HG02938 (cell line): ENCODE data around the gene OR2A5.
"Not testable (repeated sequence)": the region's sequence is repeated elsewhere in the genome, so short reads cannot be mapped to it uniquely, and the experiment has no call there.

Experiments
- ATAC-seq: cut with Tn5 transposase; IDR thresholded peaks from one replicate; pipeline ENCODE4 v1.9.1; 2021; ENCODE audit warnings: mild to moderate bottlenecking, moderate library complexity; ENCODE audit not compliant: unreplicated experiment

OR2A5 gene, protein sequence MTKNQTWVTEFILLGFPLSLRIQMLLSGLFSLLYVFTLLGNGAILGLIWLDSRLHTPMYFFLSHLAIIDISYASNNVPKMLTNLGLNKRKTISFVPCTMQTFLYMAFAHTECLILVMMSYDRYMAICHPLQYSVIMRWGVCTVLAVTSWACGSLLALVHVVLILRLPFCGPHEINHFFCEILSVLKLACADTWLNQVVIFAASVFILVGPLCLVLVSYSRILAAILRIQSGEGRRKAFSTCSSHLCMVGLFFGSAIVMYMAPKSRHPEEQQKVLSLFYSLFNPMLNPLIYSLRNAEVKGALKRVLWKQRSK

DNA sequence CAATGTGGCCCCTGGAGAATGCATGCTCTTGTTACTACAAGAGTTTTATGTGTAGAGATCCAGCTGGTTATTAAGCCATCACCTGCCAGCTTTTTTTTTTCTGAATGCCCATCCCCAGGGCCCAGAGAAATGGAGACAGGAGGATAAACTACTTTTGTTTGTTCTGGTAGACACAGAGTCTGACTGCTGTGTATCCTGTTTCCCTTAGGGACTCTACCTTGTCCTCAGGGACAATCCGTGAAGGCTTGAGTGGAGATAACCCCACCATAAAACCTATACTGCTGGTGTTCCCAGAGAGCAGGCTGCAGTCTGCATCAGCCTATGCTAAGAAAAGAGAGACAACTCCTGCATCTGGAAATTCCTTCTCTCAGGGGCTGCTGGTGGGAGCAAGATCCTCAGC is at the start of gene OR2A5:
OR2A5 (plus strand) TSS at position 301 of the 400 bp plus-strand sequence. CDS start 1,454 bp downstream, outside the sequence.
- ATAC-seq: no peak

DNA sequence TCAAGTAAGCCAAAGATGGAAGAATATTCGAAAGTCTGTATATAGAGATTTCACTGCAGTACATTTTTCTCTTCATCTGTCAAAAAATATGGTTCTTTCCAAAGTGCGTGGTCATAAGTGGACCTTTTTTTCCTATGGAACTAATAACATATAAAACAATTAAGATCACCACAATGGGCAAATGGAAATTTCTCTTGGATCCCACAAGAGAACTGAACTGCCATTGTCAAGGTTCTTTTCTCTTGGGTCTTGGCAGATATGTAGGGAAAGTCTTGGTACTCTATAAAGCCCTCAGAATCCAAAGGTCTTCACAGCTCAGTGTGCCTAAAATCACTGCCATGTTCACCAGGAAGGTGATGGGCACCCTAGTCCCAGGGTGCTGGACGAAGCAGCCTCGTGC is 48.7 kb upstream of the OR2A5 start, which contains the start of gene OR6B1:
OR6B1 (plus strand) TSS at position 301 of the 400 bp plus-strand sequence. CDS start 3,677 bp downstream, outside the sequence.
- no peak for ATAC-seq

DNA sequence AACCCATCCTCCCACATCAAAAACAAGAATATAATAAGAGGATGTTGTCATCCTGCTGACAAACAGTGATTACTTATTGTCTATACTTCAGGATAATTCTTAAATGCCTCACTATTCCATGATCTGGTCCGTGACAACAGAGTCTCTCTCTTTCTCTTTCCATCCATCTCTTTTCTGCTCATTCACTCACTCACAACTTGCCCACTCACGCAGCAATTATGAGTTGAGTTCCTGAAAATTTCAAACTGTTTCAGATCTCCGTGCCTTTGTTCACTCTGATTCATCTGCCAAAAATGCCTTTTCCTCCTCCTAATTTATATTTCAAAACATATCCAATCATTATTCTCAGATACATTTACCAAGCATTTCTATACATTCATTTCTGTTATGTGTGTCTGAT is 47.2 kb upstream of the OR2A5 start:
- ATAC-seq: no peak

DNA sequence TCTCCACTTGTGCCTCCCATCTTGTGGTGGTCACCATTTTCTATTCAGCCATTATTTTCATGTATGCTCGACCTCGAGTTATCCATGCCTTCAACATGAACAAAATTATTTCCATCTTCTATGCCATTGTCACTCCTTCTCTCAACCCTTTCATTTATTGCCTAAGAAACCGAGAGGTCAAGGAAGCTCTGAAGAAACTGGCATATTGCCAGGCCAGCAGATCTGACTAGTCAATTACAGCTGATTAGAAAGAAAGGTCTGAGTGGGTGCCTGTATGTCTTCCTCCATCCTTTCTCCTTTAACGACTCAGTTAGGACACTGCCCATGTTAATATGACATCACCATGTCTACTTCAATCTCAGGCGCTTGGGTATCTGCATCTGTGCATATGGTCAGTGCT is 44.0 kb upstream of the OR2A5 start:
- no peak for ATAC-seq

DNA sequence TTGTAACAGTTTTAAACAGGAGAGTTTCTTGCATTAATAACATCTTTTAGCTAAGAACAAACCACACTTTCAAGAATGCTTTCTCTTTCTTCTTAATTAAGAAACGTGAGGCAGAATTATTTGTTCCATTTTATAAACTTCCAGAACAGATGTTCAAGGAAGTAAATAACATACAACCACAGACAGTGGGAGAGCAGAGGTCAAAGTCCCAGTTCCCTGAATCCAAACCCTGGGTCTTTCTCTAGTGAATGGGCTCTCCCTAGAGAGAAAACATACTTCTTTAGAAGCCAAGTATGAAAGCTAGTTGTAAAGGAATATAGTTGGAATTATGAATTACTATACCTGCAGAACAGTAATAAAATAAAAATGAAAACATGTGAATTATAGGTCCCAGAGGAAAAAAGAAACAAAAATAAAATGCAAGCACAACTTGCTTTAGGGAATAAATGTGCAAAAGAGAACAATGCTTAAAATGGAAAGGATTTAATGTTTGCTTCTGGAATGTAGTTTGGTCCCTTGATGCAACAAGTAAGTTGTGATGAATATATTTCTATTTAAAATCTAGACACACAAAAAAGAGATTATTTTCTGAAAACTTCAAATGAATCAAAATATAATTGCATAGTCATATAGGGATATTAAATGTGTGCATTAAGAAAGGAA is 42.6 kb upstream of the OR2A5 start:
- no peak for ATAC-seq

DNA sequence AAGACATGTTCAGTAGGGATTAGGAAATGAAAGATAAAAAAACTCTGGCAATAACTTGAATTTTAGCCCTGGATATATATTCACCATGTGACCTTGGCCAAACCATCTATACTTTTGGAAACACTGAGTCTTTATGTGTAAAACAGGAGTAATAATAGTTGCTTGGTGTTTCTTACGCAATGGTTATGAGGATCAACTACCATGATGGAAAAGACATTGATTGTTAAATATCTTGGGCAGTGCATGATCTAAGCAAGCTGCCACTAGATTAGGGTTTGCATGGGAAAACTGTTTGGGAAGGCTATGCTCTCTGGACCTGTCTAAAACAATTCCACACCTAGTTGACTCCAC is 42.1 kb upstream of the OR2A5 start:
- no peak for ATAC-seq

DNA sequence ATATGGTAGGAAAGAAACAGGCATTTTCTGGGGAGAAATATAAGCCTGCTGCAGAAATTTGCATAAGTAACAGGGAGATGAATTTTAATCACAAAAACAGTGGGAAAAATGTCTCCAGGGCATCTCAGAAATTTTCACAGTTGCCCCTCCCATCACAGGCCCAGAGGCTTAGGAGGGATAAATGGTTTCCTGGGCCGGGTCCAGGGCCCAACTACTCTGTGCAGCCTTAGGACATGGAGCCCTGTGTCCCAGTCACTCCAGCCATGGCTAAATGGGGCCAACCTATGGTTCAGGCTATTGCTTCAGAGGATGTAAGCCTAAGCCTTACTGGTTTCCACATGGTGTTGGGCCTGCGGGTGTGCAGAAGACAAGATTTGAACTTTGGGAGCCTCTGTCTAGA is 39.4 kb upstream of the OR2A5 start:
- no peak for ATAC-seq

DNA sequence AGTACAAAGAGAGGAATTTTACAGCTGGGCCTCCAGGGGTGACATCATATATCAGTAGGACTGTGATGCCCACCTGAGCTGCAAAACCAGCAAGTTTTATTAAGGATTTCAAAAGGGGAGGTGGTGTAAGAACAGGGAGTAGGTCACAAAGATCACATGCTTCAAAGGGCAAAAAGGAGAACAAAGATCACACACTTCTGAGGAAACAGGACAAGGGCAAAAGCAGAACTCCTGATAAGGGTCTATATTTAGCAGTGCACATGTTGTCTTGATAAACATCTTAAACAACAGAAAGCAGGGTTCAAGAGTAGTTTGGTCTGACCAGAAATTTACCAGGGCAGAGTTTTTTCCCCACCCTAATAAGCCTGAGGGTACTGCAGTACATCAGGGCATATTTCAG is 38.7 kb upstream of the OR2A5 start:
- ATAC-seq: not testable (repeated sequence)

DNA sequence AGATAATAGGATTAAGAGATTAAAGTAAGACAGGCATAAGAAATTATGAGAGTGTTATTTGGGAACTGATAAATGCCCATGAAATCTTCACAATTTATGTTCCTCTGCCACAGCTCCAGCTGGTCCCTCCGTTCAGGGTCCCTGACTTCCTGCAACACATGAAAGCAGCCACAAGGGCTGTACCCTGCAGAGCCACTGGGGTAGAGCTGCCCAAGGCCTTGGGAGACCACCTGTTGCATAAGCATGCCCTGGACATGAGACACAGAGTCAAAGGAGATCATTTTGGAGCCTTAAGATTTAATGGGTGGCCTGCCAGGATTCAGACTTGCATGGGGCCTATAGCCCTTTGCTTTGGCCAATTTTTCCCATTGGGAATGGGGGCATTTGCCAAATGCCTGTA is 37.9 kb upstream of the OR2A5 start:
- ATAC-seq: not testable (repeated sequence)

DNA sequence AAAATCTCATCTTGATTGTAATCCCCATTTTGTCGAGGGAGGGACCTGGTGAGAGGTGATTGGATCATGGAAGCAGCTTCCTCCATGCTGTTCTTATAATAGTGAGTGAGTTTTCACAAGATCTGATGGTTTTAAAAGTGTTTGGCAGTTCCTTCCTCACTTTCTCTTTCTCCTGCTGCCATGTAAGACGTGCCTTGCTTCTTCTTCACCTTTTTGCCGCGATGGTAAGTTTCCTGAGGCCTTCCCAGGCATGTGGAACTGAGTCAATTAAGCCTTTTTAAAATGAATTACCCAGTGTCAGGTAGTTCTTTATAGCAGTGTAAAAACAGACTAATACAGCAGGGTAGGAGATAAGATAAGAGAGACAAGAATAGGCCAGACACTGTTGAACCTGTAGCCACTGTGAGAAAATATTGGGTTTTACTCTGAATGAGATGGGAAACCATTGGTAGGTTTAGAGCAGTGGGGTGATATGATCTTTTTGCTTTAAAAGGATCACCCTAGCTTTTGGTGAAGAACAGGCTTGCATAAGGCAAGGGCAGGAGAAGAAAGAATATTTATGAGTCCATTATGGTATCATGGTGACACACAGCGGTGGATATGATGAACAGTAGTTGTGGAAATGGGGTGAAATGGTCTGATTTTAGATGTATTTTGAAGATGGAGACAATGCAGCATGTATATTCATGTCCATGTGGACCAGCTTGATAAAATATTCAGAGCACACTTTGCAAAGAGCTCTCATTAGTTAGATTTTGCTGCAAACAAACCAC is 37.1 kb upstream of the OR2A5 start:
- no peak for ATAC-seq

DNA sequence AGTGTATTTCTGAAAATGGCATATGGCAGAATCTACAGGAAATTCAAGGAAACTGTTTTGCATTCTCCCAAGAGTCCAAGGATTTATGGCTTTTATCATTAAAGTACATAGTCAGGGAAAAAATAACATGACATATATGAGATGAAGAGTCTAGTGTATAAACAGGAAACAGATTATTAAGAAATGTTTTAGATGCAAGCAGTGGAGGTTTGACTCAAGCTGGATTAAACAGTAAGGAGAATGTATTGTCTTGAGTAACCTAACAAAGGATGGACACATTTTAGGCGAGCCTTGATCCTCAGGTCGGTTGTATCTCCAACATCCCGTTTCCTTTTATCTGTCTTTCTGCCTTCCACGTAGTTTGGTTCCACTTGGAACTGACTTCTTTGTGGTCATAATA is 30.7 kb upstream of the OR2A5 start:
- ATAC-seq: no peak

DNA sequence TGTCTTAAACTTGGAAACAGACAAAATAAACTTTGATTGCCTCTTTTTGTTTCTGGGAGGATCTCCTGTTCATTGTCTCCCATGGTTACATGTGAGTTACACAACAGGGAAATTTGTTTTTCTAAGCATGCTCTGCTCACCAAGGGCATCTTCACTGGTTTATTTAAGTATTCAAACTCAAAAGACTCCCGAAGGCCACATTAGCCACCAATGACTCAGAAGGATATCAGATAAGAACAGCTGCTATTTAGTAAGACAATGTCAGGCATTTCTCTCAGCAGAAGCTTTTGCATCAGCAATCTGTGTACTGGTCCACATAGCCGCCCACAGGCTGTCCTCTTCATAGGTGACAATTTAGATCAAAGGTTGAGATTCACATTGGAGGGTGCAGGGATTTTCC is 29.3 kb upstream of the OR2A5 start:
- ATAC-seq: no peak

DNA sequence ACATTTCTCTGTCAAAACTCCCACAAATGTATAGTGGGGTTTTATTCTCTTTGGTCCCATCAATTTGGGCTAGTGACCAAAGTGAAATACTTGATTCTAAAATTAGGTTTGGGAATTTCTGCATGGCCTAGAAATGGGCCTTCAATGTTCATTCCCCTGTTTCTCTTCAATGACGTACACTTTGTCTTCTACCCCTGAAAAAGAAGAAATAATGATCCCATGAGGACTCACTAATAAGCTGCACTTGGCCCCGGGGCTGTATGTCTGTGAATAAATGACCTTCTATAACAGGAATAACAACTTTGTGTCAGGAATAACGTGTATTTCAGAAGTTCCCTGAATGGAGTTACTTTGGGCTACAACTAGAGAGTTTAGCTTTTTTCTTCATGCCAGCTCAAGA is 28.4 kb upstream of the OR2A5 start:
- no peak for ATAC-seq

DNA sequence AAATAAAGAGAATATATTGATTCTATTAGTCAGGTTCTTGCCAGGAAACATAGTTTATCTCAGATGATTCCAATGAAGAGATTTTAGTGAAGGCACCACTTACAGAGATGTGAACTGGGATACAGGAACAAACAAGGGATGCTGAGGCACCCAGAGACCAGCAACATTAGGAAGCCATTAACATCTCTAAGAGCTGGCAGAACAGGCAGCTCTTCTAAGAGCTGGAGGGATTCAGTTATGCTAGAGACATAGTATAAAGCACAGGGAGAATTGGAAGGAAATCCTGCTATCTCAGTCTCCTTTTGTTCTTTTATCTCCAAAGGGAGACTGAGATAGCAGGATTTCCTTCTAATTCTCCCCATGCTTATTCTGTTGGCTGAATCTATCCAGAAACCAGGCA is 26.6 kb upstream of the OR2A5 start:
- no peak for ATAC-seq

DNA sequence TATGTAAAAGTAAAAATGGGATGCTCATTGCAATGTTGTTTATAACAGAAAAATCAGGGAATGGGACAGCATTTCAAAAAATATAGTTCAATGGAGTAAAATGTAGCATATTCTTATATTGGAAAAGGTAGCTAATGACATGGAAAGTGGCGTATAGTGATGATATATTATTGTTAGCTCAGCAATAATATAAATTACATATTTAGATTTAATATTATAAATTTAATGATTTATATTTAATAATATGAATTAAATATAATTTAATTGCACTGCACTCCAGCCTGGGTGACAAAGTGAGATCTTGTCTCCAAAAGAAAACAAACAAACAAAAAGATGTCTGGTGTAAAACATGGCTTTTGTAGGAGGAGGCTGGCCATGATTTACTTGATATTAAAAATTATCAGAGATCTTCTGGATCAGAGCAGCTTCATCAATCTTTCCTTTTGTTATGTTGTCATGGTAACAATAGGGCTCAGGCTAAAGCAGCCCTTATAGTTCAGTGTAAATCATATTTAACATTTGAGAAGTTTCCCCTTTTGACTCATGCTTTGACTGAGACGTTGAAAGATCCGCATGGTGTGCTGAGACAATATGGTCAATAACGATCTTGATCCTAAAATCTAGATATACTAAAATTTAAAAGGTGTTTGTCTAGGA is 25.4 kb upstream of the OR2A5 start:
- no peak for ATAC-seq

DNA sequence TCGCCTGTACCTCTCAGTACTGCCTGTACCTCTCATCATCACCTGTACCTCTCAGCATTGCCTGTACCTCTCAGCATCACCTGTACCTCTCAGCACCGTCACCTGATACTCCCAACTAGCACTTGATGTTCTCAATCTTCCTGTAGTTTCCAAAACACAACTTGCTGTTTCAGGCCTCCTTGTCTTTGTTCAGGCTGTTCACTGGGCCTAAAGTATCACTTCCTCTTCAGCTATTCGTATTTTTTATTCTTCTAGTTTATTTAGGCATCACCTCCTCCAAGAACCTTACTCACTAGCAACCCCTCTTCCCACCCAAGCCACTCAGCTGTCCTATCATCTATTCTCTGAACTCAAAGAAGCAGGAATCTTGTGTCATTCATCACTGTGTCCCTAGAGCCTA is 24.5 kb upstream of the OR2A5 start:
- ATAC-seq: no peak

DNA sequence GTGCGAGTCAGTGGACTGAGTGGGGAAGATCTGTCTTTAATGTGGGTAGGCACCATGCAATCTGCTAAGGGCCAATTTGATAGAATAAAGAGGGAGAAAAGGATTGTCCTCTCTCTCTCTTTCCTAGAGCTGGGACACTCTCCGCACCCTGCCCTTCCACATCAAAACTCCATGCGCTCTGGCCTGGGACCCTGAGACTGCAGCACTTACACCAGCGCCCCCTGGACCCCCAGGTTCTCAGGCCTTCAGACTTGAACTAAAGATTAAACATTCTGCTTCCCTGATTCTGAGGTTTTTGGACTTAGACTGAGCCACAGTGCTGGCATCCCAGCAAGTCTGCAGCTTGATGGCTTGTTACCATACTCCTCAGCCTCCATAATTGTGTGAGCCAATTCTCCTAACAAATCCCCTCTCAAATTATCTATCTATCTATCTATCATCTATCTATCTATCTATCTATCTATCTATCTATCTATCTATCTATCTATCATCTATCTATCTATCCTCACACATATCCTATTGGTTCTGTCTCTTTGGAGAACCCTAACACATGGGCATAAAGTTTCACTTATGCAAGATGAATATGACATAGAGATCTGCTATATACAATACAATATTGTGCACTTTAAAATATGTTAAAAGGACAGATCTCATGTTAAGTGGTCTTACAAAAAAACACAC is 22.4 kb upstream of the OR2A5 start:
- ATAC-seq: no peak

DNA sequence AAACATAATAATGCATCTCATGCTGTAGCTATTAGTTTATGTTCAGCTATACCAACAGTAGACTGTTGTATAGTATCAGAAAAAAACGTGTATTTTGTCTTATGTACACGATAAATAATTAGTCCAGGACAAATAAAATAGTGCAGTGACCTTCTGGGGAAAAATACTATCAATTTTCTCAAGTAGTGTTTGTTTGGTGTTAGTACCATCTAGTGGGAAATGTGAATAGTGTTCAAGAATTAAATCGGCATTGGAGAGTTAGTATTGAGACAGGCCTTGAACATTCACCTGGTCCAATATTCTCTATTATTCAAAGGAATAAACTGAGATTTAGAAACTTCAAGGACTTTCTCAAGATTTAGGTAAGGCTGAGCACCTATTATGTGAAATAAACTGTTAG is 21.7 kb upstream of the OR2A5 start:
- ATAC-seq: no peak

DNA sequence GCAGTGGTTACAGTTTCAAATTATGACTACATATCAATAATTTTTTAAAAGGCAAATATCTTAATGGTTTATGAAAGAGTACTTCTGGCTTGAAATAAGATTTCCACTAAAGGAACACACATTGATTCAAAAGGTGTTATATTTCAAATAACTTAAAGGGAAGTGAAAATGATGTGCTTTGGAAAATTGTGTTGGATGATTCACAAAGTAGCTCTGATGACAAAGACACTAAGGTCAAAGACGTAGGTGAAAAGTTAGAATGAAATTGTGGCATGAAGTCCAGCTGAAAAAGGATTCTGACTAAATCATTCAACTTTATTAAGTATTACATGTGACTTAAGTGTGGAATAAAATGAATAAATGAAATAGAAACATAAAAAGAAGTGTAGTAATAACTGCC is 20.8 kb upstream of the OR2A5 start:
- ATAC-seq: no peak

DNA sequence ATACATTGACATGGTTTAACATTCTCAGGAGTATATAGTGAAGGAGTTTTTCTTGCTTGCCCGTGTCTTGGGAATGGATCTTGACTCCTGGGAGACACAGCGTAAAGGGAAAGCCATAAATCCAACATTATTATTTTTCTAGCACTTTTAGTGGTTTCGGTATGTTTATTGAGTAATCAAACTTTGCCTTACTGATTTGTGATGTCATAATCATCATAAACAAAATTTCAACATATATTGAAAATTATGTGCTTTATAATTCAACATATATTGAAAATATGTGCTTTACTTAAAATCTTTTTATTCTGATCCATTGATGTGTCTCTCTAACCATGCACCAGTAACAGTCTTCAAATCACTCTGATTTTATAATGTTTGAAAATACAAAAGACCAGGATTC is 20.2 kb upstream of the OR2A5 start:
- ATAC-seq: no peak

DNA sequence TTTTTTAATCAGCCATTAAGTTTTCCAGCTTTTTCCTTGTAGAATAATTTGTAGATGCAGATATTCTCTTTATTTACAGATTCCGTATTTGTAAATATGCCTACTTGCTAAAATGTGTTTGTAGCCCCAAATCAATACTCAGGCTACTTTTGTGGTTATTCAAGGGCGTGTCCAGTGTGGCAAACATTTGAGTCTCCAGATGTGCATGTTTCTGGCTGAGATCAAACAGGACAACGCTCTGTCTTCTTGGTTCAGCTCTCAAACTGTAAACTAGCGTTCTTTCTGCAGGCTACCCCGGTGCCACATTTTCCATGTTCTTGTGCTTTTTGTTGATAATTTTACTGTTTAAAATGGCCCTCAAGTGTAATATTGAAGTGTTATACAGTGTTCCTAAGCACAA is 16.2 kb upstream of the OR2A5 start:
- ATAC-seq: no peak
